ENCODE data around the gene ANKRD6.

GRCh38 chr6:89520736-89521135 is 87.8 kb downstream of the ANKRD6 start:
- TF ChIP-seq CTCF (conservative IDR thresholded peaks at IDR 0.05; ENCODE audit: low read depth, low read length) = no peak
- no peak for TF ChIP-seq EZH2phosphoT487 (IDR thresholded peaks at IDR 0.05; ENCODE audit: borderline replicate concordance, low read length)

Data from PC-3 (cell line).